SKM-1 (cell line): ENCODE data around the gene RARRES1.
"Not testable (repeated sequence)": the region's sequence is repeated elsewhere in the genome, so short reads cannot be mapped to it uniquely, and the experiment has no call there.

ENCODE experiments used
- DNase-seq: peaks from one replicate; lab custom pipeline; 2025; ENCODE audit not compliant: unreplicated experiment; lab: John Stamatoyannopoulos, UW

RARRES1 gene

GRCh38 chr3:158700559-158700958 is 31.7 kb downstream of the RARRES1 start:
- DNase-seq, result no peak

- no peak for DNase-seq
Observed at GRCh38 chr3:158696618-158697017, 35.6 kb downstream of the RARRES1 start.

DNA sequence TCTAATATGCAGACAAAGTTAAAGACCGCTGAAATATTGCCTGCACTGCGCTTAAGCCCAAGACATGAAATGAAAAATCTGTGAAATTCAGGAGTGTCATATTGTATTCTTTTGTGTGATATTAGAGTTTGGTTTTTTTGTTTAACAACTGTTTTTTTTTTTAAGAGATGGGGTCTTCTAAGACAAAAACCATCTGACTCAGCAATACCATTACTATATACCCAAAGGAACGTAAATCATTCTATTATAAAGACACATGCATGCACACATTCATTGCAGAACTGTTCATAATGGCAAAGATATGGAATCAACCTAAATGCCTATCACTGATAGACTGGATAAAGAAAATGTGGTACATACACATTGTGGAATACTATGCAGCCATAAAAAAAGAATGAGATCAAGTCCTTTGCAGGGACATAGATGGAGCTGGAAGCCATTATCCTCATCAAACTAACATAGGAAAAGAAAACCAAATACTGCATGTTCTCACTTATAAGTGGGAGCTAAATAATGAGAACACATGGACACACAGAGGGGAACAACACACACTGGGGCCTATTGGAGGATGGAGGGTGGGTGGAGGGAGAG is 38.3 kb downstream of the RARRES1 start:
- not testable (repeated sequence) for DNase-seq

DNA sequence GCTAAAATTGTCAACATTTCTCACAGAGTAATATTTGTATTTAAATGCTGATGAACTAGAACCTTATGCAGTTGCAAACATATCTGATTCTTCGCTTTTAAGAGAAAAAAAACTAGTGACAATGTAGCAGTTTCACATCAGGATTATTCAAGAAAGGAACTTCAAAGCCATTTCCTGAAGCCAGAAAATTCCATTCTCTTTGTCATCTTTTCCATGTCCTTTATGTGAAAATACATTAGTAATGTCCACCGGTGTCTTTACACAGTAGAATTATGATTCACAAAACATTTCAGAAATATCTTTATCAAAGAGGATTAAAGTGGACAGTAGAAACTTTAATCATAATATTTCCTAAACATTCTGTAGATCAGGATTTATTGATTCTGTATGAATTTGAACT is 47.1 kb downstream of the RARRES1 start:
- DNase-seq, result no peak

- DNase-seq, result no peak
Observed at GRCh38 chr3:158683230-158683962, 48.9 kb downstream of the RARRES1 start.

DNA sequence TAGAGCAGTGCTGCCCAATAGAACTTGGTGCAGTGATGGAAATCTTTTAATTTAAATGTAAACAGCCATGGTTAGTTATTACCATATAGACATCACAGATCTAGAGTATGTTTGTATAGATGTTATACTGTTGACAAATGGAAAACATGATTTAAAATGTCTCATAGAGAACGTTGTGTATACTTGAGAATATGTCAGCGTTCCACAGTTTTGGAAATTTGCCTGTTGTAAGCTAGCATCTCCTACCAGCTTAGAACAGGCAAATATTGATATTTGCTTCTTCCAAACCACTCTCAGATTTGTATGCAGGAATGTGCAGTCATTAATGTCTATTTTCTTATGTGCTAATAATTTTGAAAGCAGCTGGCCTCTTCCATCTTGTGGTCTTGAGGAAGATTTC is 51.4 kb downstream of the RARRES1 start:
- no peak for DNase-seq

- DNase-seq, result no peak
Observed at GRCh38 chr3:158679547-158680000, 52.7 kb downstream of the RARRES1 start.

GRCh38 chr3:158678687-158679086 is 53.6 kb downstream of the RARRES1 start:
- DNase-seq, result no peak

DNA sequence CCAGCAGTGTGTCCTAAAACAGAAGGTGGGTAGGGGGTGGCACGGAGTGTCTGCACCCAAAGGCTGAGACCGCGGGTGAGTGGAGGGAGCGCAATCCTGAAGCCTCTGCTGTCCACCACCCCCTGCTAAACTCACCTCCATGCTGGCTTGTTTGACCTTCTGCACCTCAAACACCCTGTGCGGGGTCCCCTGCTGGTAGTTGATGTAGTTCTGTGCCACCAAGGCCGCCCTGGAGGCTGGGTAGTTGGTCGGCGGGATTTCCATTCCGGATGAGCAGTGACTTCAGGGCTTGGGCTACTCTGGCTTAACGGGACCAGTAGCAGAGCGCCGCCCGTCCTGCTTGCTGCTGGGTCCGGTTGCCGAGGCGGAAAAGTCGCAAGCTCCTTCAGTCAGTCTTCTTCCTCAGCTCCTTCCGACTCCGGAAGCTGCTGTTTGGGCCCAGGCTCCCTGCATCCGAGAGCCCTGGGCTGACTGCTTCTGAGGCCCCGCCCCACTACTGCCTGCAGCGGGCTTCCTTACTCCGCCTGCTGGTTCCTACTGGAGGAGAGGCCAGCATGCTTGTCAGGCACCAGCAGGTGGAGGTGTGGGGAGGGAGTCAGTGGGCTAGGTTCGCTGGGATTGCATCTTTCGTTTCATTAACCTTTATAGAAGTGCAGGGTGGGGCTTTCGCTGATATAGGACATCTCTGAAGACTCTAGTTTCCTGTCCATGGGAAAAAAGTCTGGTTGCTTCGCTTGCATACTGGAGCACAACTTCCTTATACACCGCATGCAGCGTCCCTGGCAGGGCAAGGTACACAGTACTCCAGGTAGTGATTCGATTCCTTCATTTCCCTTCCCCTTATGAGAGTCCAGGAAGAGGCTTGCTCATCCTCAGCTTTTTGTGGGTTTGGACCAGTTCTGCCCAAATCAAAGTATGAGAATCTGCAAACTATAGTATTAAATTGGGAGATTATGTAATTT is 59.8 kb downstream of the RARRES1 start, which contains the start of gene LXN:
Gene LXN, minus strand, starts transcription at position 434 of the 962 bp plus-strand sequence. Its CDS starts 170 bp downstream, at position 264.
- no peak for DNase-seq

- DNase-seq, result no peak
Observed at GRCh38 chr3:158671821-158672214, 60.4 kb downstream of the RARRES1 start.

DNA sequence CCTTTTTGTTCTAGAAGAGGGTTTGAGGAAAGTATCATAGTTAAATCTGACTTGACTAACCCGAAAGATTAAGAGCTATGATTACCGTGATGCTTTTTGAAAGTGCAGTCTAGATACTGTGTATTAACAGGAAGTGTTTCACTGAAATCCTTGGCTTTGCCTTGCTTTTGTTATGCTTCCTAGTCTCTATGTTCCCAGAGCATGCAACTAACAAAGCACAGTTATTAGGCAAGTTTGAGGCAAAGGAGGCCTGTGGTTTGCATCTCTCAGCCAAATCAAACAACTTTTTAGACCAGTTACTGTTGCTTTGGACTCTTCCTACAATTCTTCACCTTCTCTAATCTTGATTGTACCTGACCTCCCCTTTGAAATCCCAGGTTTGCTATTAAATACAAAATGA is 63.8 kb downstream of the RARRES1 start:
- DNase-seq, result no peak

- no peak for DNase-seq
Observed at GRCh38 chr3:158666416-158666815, 65.8 kb downstream of the RARRES1 start.

GRCh38 chr3:158663832-158664231 is 68.4 kb downstream of the RARRES1 start:
- DNase-seq, result no peak

GRCh38 chr3:158663246-158663645 is 69.0 kb downstream of the RARRES1 start:
- DNase-seq, result no peak

- no peak for DNase-seq
Observed at GRCh38 chr3:158660711-158661110, 71.5 kb downstream of the RARRES1 start.

- DNase-seq, result peak; percentile 16
Observed at GRCh38 chr3:158659454-158660237, 72.6 kb downstream of the RARRES1 start.

GRCh38 chr3:158658889-158659288 is 73.4 kb downstream of the RARRES1 start:
- DNase-seq, result no peak

GRCh38 chr3:158652463-158652862 is 79.8 kb downstream of the RARRES1 start:
- no peak for DNase-seq

DNA sequence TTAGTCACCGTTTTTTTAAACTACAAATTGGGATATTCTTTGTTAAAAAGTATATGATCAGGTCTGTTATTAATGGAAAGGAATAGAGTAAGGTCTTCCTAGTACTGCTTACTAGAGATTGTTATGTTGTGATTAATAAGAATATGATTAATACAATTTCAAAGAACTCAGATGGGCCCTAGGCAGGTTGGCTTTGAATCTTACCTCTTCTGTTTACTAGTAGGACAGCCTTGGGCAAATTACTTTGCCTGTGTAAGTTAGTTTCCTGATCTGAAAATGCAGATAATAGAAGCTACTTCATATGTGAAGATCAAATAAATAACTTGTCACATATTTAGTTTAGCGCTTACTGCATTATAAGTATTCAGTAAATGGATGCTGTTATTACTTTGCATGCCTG is 81.1 kb downstream of the RARRES1 start:
- no peak for DNase-seq

GRCh38 chr3:158649791-158650190 is 82.5 kb downstream of the RARRES1 start:
- no peak for DNase-seq
